T1000 (cell line): ENCODE results near the gene MAGEC2.

Source experiments
- DNase-seq: peaks from one replicate; lab custom pipeline; 2025; ENCODE audit warnings: mixed read lengths; lab: John Stamatoyannopoulos, UW

MAGEC2 gene, protein sequence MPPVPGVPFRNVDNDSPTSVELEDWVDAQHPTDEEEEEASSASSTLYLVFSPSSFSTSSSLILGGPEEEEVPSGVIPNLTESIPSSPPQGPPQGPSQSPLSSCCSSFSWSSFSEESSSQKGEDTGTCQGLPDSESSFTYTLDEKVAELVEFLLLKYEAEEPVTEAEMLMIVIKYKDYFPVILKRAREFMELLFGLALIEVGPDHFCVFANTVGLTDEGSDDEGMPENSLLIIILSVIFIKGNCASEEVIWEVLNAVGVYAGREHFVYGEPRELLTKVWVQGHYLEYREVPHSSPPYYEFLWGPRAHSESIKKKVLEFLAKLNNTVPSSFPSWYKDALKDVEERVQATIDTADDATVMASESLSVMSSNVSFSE

DNA sequence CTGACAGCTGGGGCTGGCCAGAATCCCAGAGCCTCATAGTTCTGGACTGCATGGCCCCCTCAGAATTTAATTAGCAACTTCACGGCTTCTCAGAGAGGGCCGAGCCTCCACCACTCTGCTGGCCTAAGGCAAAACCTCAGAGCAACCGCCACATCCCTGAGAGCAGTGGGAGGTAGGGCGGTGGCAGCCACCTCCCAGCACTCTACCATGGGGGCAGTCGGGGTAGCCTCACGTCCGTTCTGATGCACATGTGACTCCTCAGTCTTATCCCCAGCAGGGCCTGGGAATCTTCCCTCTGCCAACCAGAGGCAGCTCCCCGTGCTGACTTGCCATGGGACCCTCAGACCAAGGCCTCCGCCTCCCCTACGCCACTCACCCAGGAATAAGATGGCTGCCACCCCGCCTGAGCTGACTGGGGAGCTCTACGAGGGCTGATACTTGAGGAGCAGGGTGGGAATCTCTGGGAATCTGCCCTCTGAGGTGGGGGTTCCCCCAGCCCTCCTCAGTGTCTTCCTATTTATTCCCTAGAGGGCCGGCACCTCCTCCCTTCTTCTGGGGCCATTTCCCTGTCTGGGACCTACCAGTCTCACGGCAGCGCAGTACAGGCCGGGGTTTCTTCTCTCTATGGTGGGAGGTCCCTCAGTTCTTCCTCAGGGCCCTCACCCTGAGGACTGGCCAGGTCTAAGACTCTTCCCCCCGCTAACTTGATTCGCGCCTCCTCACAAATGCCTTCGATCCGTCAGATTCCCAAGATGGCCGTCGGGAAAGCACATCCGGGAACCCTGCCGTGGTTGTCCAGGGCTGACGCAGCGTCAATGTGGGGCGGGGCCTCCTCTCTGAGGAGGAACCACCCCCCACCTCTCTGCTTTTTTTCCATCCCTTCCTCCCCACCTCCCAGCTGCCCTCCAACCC is at the start of gene MAGEC2:
MAGEC2 (minus strand) TSS at position 769 of the 912 bp plus-strand sequence. CDS start 1,303 bp downstream, outside the sequence.
- DNase-seq = no peak

DNA sequence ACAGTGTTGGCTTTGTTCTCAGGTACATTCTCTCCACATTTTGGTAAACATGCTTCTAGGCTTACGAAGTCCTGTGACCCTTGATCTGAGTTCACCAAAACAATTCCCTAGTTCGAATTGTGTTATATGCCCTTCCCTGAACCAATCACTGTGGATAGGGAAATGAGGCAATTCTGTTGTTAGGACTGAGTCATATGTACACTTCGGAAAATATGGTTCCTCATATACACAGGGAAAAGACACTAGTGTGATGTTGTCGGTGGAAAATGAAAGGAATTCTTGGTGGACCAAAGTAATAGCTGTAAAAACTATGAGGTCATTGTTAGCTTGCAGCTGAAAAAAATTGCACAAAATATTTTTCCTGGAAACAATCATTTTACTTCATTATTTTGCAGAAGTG is 46.6 kb upstream of the MAGEC2 start:
- no peak for DNase-seq

DNA sequence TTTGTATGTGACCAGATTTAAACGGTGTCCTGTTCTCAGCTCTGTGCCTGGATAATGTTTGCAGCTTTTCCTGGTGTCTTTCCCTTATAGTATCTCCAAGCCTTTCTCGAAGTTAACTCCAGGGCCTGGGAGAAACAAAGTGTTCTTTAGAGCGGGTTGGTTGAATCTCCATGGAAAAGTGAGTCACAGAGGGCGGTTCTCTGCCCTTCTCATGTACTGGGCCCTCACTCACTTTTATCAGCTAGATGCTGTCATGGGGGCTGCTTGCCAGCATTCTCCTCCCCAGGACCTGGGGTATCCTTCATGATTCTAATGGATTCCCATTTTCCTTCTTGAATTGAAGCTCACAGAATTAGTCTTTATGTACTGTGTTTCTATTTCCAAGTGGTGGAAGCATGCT is 46.1 kb upstream of the MAGEC2 start:
- DNase-seq = no peak

DNA sequence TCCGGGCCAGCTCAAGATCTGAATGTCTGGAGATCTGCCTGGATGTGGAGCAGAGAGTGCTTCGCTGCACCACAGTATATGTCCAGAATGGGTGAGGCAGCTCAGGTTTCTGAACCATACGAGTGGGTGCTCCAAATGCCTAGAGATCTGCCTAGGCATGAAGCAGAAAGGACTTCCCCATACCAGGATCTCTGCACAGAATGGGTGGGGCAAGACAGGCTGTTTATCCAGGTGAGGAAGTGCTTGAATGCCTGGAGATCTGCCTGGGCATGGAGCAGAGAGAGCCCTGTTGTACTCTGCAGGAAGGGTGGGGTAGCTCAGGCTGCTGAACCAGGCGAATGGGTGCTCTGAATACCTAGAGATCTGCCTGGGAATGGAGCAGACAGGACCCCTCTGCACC is 45.4 kb upstream of the MAGEC2 start:
- no peak for DNase-seq

DNA sequence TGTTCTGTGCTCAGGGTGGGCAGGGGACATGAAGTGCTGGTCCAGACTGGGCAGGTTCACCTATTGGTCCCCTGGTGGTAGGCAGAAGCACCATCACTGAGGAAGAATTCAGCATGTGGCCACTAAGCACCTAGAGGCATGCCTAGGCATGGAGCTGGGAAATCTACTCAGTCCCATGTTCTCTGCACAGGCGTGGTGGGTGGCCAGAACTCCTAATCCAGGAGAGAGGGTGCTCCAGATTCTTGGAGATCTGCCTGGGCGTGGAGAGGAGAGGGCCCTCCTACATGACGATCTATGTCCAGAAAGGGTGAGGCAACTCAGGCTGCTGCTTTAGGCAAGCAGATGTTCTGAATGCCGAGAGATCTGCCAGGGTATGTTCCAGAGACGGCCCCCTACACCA is 44.6 kb upstream of the MAGEC2 start:
- DNase-seq = no peak

DNA sequence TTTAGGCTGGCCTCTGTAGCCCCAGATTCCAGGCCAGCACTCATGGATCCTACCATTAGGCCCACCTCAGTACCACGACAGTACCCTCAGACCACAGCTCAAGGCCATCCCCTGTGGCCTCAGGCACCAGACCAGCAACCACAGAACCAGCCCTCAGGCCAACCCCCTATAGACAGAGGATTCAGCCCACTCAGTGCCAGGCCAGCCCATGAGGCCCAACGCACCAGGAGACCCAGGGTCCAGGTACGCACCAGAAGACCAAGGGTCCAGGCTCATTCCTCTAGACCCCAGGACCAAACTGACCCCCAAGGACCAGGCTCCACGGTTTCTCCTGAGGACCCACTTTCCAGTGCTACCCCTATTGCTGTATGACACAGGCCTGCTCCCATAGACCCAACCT is 39.5 kb upstream of the MAGEC2 start:
- DNase-seq = no peak

DNA sequence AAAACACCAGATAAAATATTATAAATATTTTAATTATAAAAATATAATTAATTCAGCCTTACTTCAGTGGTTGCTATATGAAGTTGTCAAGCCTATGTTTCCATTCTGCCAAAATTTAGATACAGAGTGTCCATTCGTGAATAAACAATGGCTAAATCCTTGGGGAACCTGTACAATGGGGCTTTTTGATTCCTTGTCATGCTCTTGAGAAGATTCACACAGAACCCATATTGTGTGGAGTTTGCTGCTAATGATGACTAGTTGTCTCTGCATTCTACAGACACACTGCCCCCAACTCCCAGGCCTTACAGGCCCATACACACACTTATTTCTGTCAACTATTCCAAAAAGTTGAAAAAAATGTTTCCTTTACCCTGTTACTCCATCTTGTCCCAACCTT is 33.4 kb upstream of the MAGEC2 start:
- DNase-seq = no peak

DNA sequence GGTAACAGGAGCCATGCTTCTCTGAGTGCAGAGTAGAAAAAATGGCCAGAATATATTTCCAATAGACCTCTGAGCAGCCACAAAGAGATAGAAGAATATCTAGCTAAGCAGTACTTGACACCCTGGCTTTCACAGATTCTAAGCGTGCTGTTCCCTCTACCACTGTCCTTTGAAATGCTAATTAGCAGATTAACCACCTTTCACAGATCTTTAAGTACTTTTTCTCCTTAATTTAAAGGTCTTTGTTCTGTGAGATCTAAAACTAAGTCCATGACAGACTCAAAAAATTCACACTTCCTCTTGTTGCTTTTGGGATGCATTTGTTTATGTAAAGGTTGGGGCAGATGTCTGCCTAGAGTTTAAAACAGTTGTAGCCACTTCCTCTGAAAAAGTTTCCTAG is 28.3 kb upstream of the MAGEC2 start:
- no peak for DNase-seq

DNA sequence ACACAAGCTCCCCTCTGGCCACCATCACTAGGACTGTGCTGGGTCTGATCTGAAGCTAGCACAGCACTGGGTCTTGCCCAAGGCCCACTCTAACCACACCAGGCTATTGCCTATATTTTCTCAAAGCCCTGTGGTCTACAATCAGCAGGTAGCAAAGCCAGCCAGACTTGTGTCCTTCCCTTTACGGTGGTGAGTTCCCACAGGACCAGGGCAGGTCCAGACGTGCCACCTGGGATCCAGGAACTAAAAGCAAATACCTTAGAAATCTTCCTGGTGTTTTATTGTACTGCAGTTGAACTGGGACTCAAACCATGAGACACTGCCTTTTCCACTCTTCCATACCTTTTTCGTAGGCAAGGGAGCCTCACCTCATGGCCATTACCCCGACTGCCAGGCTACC is 9.0 kb upstream of the MAGEC2 start:
- DNase-seq = no peak

DNA sequence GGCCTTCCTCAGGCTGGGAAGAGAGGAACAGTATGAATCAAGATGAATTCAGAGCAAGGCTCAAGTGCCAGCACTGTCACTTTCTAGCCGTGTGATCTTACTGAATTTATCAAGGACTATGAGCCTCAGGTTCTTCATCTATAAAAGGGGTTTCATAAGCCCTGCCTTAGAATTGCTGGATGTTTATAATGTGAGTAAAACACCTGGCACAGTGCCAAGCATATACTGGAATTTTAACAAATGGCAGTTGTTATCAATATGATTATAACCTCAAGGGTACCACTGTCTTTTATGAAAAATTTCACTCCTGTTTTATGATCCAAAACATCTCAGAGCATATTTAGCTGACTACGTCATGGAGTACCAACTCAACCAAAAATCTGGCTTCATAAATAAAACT is 4.0 kb downstream of the MAGEC2 start:
- no peak for DNase-seq

DNA sequence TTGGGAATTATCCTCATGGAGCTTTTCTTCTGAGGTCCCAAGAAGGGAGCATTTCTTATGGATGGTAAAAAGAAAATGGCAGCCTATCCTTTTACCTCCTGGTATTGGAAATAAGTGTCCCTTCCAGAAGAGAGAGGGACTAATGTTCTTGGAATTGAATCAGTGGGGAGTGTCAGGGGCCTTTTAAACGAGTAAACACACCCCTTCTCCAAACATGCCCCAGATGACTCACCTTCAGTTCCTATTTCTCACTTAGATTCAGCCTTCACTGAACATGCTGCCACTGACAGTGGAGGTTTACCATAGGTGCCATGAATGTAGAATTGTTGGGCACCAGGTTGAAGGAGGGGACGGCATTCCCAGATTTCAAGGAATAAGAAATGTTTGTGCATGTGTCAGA is 19.0 kb downstream of the MAGEC2 start:
- DNase-seq = no peak

DNA sequence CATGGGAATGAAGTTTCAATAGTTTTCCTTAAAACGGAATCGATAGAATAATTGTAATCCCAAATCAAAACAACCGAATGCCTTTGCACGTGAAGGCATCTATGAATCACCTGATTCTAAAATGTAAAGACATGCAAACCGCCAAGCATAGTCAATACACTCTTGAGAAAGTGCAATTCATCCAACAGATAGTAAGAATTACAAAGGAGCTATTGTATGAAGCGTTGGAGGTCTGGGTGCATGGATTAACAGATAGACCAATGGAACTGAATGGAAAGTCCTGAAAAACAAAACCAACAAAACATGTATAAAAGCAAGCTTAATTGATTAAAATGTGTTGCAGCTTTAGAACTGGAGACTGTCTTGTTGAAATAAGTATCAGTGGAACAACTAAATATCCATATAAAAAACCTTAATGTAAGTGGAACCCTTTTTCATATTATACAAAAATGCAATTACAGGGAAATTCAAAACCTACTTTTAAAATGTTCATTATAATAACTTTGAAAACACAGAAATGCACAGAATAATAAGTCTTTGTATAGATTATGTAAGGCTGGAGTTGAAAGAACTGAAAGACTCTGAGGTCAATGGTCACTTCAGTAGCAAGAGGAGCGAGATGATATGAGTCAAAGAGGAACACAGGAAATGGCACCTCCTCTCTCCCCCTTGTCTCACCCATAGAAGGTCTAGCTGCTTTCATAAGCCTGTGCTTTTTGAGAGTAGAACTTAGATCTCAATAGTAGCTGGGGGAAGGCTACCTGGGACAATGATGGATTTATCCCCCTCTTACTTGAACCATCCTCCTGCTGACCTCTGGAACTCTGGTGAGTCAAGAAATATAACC is 20.1 kb downstream of the MAGEC2 start:
- no peak for DNase-seq

DNA sequence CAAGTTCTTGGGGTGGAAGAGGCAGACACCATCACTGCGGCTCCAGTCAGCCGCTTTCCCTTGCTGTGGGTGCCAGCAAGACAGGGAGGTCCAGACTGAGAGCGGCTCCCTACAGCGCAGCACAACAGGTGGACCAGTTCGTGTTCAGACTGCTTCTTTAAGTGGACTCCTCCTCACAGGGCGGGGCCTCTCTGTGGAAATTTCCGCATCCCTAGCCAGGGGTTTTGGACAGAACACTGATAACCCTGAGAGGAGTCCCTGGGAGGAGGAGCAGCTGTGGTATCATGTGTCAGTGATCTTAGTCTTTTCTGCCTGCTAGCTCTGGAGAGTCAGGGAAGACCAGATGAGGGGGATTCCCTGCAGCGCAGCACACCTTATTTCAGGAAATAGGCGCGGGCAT is 48.5 kb downstream of the MAGEC2 start:
- no peak for DNase-seq
